HG03095 (cell line): Measurements from ENCODE around the gene RAD23A.
"Not testable (repeated sequence)": the region's sequence is repeated elsewhere in the genome, so short reads cannot be mapped to it uniquely, and the experiment has no call there.

ENCODE experiments used
- ATAC-seq: cut with Tn5 transposase; IDR thresholded peaks from one replicate; pipeline ENCODE4 v1.9.1; 2021; ENCODE audit warnings: moderate library complexity; ENCODE audit not compliant: unreplicated experiment

RAD23A gene

GRCh38 chr19:12945479-12946091 is at the start of gene RAD23A:
TSS of gene RAD23A (plus strand) at chr19:12945862. CDS start at chr19:12945949, 87 bp downstream.
- ATAC-seq: peak; percentile 59

GRCh38 chr19:12896460-12896859 is 49.2 kb upstream of the RAD23A start:
- no peak for ATAC-seq

GRCh38 chr19:12899891-12900518 is 45.7 kb upstream of the RAD23A start:
- peak; percentile 75 for ATAC-seq

GRCh38 chr19:12907166-12907565 is 38.5 kb upstream of the RAD23A start:
- ATAC-seq: no peak

DNA sequence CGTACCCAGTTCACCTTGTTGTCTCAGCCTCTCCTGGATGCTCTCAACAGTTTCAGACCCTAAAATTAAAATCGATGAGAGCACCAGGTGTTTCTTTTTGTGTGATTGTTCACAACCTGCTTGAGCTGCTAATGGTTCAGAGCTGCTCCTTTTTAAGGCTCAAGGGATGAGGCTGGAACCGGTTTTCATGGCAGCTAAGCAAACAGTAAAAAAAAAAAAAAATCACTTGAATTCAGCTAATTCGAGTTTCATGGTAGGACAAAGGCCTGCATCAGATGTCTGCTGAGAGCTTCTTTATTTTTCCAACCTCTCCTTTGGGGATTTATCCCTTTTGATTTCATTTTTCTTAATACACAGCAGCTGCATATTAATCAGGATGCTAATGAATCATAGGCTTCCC is 33.1 kb upstream of the RAD23A start:
- no peak for ATAC-seq

- ATAC-seq: no peak
These were observed 32.6 kb upstream of the RAD23A start for GRCh38 chr19:12913011-12913561.

- no peak for ATAC-seq
These were observed 31.6 kb upstream of the RAD23A start for GRCh38 chr19:12913851-12914690.

- ATAC-seq: not testable (repeated sequence)
These were observed 29.8 kb upstream of the RAD23A start for GRCh38 chr19:12915860-12916259.

DNA sequence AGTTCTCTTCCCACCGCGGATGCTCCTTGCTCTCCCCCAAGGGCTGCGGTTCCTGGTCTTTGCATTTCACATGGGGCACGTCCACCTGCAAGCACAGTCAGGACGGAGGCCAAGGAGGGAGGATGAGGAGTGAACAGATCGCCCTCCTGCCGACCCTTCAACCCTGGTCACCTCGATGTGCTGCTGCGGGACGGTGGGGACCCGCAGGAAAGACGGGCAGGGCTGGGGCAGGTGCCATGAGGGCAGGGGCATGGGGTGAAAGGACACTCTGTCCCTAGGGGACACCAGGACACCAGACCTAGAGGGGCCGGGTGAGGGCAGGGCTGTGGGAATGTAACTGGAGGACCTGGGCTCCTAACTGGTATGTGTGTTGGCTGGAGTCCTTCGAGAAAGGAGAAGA is 27.4 kb upstream of the RAD23A start:
- ATAC-seq: no peak

- no peak for ATAC-seq
These were observed 24.6 kb upstream of the RAD23A start for GRCh38 chr19:12921047-12921446.

- ATAC-seq: no peak
These were observed 22.7 kb upstream of the RAD23A start for GRCh38 chr19:12922959-12923358.

- no peak for ATAC-seq
These were observed 20.9 kb upstream of the RAD23A start for GRCh38 chr19:12924621-12925310.

GRCh38 chr19:12930002-12930645 is 15.5 kb upstream of the RAD23A start:
- no peak for ATAC-seq

DNA sequence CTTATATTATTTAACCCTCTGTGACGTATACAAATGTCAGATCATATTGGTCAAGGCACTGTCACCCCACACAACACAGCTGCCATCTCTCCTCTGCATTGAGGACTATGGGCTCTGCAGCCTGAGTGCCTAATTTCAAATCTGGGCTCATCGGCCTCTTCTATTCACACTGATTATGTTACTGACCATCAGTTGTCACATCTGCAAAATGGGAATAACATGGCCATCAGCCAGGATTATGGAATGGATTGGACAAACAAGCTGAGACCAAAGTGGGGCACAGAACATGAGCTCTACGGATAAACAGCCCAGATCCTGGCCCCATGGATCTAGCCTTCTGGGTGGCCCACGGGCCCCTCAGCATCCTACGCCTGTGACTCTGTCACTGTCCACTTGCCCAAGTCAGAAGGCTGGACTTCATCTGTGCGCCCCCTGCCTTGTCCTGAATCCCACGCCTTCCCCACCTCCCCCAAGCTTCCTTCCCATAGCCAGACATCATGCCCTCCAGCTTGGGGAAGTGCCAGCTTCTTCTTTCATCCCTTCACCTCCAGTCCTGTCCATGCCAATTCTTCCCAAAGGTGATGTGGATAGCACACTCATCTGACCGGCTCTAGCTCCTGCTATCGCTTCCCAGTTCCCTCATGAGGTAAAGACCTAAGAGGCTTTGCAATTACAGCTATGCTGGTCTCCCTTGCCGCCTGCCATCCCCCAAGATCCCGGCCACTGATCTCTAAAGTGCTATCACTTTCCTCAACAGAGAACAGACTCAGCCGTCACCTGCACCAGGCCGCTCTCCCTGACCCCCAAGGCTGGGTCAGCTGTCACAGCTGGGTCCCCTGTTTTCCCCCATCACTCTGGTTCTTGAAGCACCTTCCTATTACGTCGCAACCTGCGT is 13.0 kb upstream of the RAD23A start:
- no peak for ATAC-seq

GRCh38 chr19:12933287-12934072 is 12.2 kb upstream of the RAD23A start, which contains the start of gene FARSA:
TSS of gene FARSA (minus strand) at chr19:12933711. CDS start at chr19:12933696, 15 bp downstream.
- no peak for ATAC-seq

DNA sequence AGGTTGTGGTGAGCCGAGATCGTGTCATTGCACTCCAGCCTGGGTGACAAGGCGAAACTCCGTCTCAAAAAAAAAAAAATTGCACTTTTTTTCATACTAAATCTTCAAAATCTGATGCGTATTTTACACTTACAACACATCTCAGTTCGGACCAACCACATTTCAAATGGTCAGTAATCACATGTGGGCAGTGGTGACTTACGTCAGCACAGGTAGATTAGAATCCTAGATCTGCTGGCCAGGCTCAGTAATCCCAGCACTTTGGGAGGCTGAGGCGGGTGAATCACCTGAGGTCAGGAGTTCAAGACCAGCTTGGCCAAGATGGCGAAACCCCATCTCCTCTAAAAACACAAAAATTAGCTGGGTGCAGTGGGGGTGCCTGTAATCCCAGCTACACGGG is 10.6 kb upstream of the RAD23A start:
- ATAC-seq: no peak

DNA sequence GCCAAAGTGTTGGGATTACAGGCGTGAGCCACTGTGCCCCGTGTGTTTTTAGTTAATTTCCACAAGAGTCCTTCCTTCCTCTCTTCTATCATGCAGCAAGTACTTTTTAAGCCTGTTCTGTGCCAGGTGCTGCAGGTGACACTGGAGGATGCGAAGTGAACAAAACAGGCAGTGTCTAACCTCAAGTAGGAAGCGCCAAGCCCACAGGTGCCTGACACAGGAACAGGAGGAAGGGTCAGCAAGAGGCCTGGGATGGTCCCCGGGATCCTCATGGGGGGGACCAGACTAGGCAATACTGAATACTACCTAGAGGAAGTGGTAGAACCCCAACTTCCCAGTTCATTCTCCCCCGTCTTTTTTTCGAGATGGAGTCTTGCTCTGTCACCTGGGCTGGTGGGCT is 9.1 kb upstream of the RAD23A start:
- no peak for ATAC-seq

- ATAC-seq: no peak
These were observed 8.4 kb upstream of the RAD23A start for GRCh38 chr19:12937093-12937926.
